Measurements from ENCODE around the gene PTPRN2.
"Not testable (repeated sequence)": the region's sequence is repeated elsewhere in the genome, so short reads cannot be mapped to it uniquely, and the experiment has no call there.

PTPRN2 gene

GRCh38 chr7:157674027-157674714, 913.5 kb downstream of the PTPRN2 start:
- DNase-seq, result no peak

GRCh38 chr7:157673573-157673972, 914.0 kb downstream of the PTPRN2 start:
- no peak for DNase-seq

- no peak for DNase-seq
These were observed 916.0 kb downstream of the PTPRN2 start for GRCh38 chr7:157671358-157672255.

DNA sequence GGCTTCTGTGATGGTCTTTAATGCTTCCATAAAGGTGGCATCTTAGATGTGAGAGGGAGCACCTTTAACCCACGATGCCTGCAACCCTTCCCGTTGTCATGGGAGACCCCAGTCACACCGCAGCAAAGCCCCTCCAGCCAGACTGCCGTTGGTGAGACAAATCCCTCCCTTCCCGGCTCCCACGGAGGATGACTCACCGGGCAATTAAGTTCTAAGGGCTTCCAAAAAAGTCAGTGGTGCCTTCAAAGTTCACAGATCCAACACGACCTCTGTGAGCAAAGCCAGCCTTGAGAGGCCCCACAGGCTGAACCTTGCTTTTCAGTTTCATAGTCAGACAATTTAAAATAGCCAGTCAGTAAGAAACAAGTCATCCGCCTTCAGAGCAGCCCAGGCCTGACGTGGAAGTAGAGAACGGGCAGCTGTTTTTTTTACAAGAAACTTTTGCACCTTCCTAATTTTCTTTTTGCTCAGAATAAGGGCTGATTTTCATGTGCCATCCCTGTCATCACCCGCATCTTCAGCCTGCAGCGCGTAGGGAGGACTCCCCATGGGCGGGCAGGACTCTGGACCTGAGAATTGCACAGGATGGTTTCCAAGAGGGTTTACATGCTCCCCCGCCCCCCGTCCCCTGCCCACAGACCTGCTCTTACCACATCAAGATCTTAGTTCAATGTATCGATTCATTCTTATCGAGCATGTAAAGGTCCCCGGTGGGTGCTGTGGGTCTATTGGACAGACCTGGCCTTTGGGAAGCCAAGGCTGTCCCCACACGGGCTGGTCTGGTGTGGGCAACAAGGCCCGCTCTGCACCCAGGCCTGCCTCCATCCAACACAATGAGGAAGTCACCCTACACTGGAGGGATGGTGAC, 916.9 kb downstream of the PTPRN2 start:
- no peak for DNase-seq

DNA sequence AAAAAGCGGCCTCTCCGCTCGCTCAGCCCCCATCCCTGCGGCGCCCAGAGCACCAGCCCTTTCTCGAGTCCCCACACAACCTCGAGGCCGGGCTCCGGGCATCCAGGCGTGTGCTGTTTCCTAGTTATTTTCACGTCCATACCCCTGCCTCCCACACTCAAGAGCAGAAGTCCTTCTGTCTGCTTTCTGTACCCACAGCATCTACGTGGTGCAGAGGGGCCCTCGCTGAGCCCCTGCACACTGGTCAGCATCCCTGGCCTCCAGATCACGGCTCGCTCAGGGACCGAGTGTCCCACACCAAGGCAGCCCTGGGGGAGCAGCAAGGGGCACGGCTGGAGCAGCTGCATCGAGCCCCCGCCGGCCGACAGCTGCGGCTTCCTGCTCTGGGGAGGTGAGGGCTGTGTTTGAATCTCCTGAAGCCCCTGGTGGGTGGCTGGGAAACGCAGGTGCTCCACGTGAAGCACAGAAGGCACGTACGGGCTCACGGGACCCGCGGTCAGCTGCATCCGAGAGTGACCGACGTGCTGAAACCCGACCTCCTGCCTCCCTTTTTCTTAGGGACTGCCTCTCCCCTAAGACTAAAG, 917.8 kb downstream of the PTPRN2 start:
- DNase-seq, result no peak

GRCh38 chr7:157668884-157669767, 918.5 kb downstream of the PTPRN2 start:
- DNase-seq, result no peak

DNA sequence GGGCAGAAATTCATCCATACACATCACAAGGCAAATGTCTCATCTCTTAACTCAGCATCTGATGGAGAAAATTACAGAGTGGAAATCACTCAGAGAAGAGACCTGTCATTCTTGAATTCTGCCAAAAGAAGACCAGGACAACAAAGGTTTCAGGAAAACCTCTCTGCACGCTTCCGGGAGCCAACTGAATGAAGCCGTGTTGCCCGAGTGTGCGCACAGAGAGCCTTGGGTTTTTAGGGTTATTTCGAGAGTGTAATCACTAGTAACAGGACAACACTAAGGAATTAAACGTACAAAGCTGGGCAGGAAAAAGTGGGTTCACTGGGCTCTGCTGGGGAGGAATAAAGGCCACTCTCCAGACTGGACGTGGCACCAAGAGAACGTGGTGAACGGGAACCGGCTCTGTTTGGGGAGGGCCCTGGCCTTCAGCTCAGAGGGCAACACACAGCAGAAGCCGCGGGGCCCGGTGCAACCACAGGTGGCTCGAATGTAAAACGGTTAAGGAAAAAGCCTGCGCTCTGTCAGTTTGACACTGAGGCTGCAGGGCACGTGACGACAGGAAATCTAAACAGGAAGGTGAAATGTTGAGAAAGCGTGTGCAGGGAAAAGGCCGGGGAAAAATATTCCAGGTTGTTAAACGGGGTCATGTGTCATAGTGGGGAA, 919.3 kb downstream of the PTPRN2 start:
- DNase-seq, result no peak

DNA sequence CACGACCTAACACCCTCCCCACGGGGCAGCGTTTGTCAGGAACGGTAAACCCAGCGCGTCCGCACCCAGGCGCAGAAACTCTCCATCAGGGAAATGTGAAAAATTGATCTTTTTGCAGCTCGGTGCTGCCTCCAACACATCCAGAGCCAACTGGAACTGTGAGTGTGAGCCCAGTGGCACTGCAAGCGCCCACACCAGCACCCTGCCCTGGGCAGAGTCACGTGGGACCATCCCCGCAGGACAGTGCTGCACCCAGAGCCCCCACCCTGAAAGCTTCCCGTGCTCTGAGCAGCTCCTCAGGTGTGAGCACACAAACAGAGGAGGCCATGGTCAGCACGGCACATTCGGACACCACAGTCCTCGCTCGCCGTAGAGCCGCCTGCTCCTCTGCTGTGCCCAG, 919.9 kb downstream of the PTPRN2 start:
- DNase-seq, result no peak

DNA sequence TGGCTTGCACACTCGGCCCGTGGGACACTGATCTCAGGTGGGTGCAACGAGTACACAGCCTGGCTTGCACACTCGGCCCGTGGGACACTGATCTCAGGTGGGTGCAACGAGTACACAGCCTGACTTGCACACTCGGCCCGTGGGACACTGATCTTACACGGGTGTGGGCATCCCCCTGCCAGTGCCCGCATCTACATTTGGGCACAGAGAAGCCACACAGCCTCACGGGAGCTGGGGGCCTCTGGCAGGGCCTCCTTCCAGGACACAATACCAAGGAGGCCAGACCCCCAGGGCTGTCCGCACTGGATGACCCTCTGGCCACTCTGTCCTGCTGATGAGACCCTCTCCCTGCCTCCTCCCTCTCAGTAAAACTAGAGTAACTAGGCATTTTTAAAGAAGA, 920.4 kb downstream of the PTPRN2 start:
- DNase-seq, result no peak

DNA sequence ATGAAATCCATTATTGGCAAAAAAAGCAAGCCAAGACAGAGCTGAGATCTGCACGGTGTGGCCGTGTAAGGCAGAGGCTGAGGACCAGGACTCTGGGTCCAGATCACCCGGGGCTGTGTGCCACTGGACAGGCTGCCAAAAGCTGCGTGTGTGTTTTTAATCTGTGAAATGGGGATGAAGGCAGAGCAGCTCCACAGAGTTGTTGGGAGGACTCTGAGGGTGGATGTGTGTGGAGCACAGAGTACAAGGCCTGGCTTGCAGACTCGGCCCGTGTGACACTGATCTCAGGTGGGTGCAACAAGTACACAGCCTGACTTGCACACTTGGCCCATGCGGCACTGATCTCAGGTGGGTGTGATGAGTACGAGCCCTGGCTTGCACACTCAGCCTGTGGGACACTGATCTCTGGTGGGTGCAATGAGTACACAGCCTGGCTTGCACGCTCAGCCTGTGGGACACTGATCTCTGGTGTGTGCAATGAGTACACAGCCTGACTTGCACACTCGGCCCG, 921.0 kb downstream of the PTPRN2 start:
- DNase-seq, result no peak

- DNase-seq, result not testable (repeated sequence)
These were observed 922.0 kb downstream of the PTPRN2 start for GRCh38 chr7:157665634-157665988.

GRCh38 chr7:157664871-157665633, 922.6 kb downstream of the PTPRN2 start:
- DNase-seq, result no peak

DNA sequence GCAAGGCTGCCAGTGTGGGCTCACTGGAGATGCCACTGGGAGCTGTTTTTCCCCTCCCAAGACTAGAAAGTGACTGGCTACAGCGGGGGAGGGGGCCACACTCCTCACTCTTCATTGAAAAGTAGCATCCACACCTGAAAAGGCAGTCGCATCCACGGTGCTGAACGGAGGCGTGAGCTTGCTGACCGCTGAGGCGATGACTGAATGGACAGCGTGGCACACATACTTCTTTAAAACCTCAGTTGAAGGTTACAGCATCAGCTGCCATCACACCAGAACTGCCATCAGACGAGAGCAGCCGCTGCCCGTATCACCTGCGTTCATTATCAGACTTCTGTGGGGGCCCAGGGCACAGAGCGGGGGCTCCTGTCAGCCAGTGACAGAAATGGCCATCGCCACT, 923.6 kb downstream of the PTPRN2 start:
- no peak for DNase-seq

GRCh38 chr7:157662981-157663716, 924.5 kb downstream of the PTPRN2 start:
- no peak for DNase-seq

- no peak for DNase-seq
These were observed 925.4 kb downstream of the PTPRN2 start for GRCh38 chr7:157662110-157662791.

GRCh38 chr7:157661611-157661975, 926.0 kb downstream of the PTPRN2 start:
- DNase-seq, result no peak

DNA sequence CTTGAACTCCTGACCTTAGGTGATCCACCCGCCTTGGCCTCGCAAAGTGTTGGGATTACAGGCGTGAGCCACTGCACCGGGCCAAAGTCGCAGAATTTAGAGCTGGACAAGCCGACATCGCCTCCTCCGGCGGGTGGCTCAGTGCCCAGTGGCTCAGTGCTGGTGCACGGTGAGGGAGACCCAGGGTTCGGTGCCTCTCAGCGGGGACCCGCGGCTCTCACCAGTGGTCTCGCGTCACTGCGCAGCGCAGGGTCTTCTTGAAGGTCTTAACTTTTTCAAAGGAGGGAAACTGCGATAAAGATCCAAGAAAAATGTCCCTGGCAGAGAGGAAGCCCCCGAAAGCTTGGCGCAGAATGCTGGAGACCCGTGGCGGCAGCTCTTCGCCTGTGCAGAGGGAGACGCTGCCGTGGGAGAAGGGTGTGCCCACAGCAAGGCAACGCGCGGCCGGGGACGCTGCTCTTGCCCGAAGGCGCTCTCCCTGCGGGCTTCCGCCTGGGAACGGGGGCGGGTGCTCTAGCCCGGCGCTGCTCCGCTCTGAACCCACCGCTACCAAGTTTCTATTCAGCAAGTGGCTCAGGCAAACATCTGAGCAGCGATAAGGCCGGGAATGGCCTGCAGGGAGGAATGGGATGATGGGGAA, 926.5 kb downstream of the PTPRN2 start:
- DNase-seq, result no peak

GRCh38 chr7:157658851-157659412, 928.7 kb downstream of the PTPRN2 start:
- DNase-seq, result no peak

Measured in right kidney (tissue), 1 donor.